ENCODE measurements around the gene IGF1R. TPM values are rescaled to one million over a fixed set of nuclear protein-coding genes. Genes with fewer than 3 reads are reported as not detected.

The IGF1R gene
- total RNA-seq, 1 experiment from 2014 or later, result 51.6 TPM

DNA sequence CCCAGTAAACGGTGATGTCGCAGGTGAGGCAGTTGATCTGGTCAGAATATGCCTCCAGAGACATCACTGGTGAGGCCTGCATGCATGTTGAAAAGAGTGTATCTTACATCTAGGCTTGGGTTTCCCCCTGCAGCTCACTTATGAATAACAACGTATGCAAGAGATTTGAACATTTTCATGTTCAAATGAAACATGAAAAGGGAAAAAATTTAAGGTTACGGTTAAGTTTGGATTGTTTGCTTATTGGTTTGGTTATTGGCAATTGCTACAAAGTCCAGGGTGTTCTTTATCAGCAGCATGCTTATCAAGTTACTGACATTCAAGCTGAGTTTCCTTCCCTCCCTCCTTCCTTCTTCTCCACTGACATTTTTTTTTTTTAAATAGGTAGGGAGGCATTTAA is 123.2 kb downstream of the IGF1R start:
- Mint-ChIP-seq H3K36me3 (ENCODE audit: insufficient read depth, unreplicated experiment) (no peaks in the 10 kb centered on the region), H3K4me1 (ENCODE audit: low read depth, unreplicated experiment) (peaks cover 15% of the 10 kb centered on the region), H3K27ac (ENCODE audit: unreplicated experiment) (no peak overlapping the region), H3K4me3 (ENCODE audit: unreplicated experiment) (no peak overlapping the region), H3K9me3 (ENCODE audit: unreplicated experiment) (no peaks in the 10 kb centered on the region), H3K27me3 (ENCODE audit: insufficient read depth, unreplicated experiment) (no peaks in the 10 kb centered on the region)
- H3K4me3 ChIP-seq (ENCODE audit: low read depth, low read length), result no peak overlapping the region
- peaks cover 10% of the 10 kb centered on the region for H3K4me1 ChIP-seq
- no peak for DNase-seq
- TF ChIP-seq, protein P1, sequence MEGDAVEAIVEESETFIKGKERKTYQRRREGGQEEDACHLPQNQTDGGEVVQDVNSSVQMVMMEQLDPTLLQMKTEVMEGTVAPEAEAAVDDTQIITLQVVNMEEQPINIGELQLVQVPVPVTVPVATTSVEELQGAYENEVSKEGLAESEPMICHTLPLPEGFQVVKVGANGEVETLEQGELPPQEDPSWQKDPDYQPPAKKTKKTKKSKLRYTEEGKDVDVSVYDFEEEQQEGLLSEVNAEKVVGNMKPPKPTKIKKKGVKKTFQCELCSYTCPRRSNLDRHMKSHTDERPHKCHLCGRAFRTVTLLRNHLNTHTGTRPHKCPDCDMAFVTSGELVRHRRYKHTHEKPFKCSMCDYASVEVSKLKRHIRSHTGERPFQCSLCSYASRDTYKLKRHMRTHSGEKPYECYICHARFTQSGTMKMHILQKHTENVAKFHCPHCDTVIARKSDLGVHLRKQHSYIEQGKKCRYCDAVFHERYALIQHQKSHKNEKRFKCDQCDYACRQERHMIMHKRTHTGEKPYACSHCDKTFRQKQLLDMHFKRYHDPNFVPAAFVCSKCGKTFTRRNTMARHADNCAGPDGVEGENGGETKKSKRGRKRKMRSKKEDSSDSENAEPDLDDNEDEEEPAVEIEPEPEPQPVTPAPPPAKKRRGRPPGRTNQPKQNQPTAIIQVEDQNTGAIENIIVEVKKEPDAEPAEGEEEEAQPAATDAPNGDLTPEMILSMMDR (IDR thresholded peaks at IDR 0.05; ENCODE audit: insufficient read depth in 1 of 2, low read depth in 1 of 2, low read length in 1 of 2, severe bottlenecking in 1 of 2, unreplicated experiment in 1 of 2), result no peak
- intact Hi-C loops (cut with micrococcal nuclease; ENCODE audit: unreplicated experiment), result no loop called here
- H3K27me3 ChIP-seq (replicated peaks; ENCODE audit: control insufficient read depth, insufficient read depth, low read length), result no peaks in the 10 kb centered on the region
- CTCF ChIA-PET, result interaction anchor here (0.9 kb wide), 1 partner anchor 80 kb away, joined by 3 read pairs; no protein-coding TSS in a partner anchor
- no peaks in the 10 kb centered on the region for H3K36me3 ChIP-seq (ENCODE audit: control insufficient read depth, insufficient read depth, low read length)
- no TSS peak for BruUV-seq (replicated peaks)
- no peaks in the 10 kb centered on the region for H3K9me3 ChIP-seq
- POLR2A ChIA-PET, result no interaction called here

DNA sequence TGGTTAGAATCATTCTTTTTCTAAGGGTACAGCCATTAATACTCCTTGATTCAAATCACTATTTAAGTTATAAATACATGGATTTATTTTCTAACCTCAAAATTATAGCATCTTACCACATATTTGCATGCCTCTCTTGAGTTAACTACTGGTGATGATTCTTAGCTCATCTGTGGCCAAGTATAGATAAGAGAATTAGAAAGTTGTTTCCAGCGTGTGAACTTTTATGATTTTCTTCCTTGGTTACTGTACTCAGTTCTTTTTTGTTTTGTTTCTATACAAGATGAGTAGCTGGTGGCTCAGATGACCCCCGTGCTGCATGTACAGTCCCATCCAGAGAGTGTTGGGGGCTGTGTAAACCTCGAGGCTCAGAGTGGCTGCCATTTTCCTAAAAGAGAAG is 124.6 kb downstream of the IGF1R start:
- no peak overlapping the region for H3K4me3 ChIP-seq (ENCODE audit: low read depth, low read length)
- no peak overlapping the region for H3K4me3 Mint-ChIP-seq (ENCODE audit: unreplicated experiment)
- no peaks in the 10 kb centered on the region for H3K36me3 ChIP-seq (ENCODE audit: control insufficient read depth, insufficient read depth, low read length)
- H3K9me3 ChIP-seq, result no peaks in the 10 kb centered on the region
- no peaks in the 10 kb centered on the region for H3K27me3 ChIP-seq (replicated peaks; ENCODE audit: control insufficient read depth, insufficient read depth, low read length)
- ChIA-PET POLR2A (no interaction called here), CTCF (no interaction called here)
- H3K9me3 Mint-ChIP-seq (ENCODE audit: unreplicated experiment), result no peaks in the 10 kb centered on the region
- no peaks in the 10 kb centered on the region for H3K36me3 Mint-ChIP-seq (ENCODE audit: insufficient read depth, unreplicated experiment)
- intact Hi-C loops (cut with micrococcal nuclease; ENCODE audit: unreplicated experiment), result no loop called here
- no peak overlapping the region for H3K27ac Mint-ChIP-seq (ENCODE audit: unreplicated experiment)
- DNase-seq, result no peak
- no peaks in the 10 kb centered on the region for H3K27me3 Mint-ChIP-seq (ENCODE audit: insufficient read depth, unreplicated experiment)
- BruUV-seq (replicated peaks), result no TSS peak
- H3K4me1 ChIP-seq, result peaks cover 10% of the 10 kb centered on the region
- peaks cover 22% of the 10 kb centered on the region for H3K4me1 Mint-ChIP-seq (ENCODE audit: low read depth, unreplicated experiment)
- TF ChIP-seq, protein P1 (IDR thresholded peaks at IDR 0.05; ENCODE audit: insufficient read depth in 1 of 2, low read depth in 1 of 2, low read length in 1 of 2, severe bottlenecking in 1 of 2, unreplicated experiment in 1 of 2), result no peak

DNA sequence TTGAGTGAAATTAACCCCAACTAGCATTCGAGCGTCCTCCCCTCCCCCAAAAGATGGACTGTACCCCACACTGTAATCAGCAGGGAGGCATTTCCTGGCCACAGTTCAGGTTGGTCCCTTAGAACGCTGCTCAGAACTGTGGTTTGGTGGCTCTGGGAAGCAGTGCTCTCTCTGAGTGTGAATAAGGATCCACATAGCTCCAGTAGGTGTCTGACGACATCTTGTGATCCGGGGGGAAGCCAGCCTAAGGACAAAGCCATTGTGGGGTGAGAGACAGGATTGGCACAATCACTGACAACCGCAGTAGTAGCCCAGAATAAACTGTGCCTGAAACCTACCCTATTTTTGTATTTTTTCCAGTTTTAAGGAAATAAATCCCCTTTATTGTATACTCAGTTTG is 125.3 kb downstream of the IGF1R start:
- ChIA-PET POLR2A (no interaction called here), CTCF (no interaction called here)
- TF ChIP-seq, protein P1 (IDR thresholded peaks at IDR 0.05; ENCODE audit: insufficient read depth in 1 of 2, low read depth in 1 of 2, low read length in 1 of 2, severe bottlenecking in 1 of 2, unreplicated experiment in 1 of 2), result no peak
- no peaks in the 10 kb centered on the region for H3K27me3 ChIP-seq (replicated peaks; ENCODE audit: control insufficient read depth, insufficient read depth, low read length)
- H3K36me3 ChIP-seq (ENCODE audit: control insufficient read depth, insufficient read depth, low read length), result no peaks in the 10 kb centered on the region
- H3K4me1 ChIP-seq, result peaks cover 10% of the 10 kb centered on the region
- H3K4me3 Mint-ChIP-seq (ENCODE audit: unreplicated experiment), result no peak overlapping the region
- BruUV-seq (replicated peaks), result no TSS peak
- intact Hi-C loops (cut with micrococcal nuclease; ENCODE audit: unreplicated experiment), result no loop called here
- H3K4me3 ChIP-seq (ENCODE audit: low read depth, low read length), result no peak overlapping the region
- no peak for DNase-seq
- H3K4me1 Mint-ChIP-seq (ENCODE audit: low read depth, unreplicated experiment), result peaks cover 22% of the 10 kb centered on the region
- H3K9me3 Mint-ChIP-seq (ENCODE audit: unreplicated experiment), result no peaks in the 10 kb centered on the region
- H3K27me3 Mint-ChIP-seq (ENCODE audit: insufficient read depth, unreplicated experiment), result no peaks in the 10 kb centered on the region
- H3K9me3 ChIP-seq, result no peaks in the 10 kb centered on the region
- no peaks in the 10 kb centered on the region for H3K36me3 Mint-ChIP-seq (ENCODE audit: insufficient read depth, unreplicated experiment)
- H3K27ac Mint-ChIP-seq (ENCODE audit: unreplicated experiment), result no peak overlapping the region

Measured in Caco-2 (cell line).